Immature natural killer cell (primary cell): ENCODE measurements around the gene ROR2. TPM values are rescaled to one million over a fixed set of nuclear protein-coding genes. Genes with fewer than 3 reads are reported as not detected.

ENCODE experiments used
- DNase-seq, 3 donors: peaks; one replicate each; pipeline ENCODE4 v3.0.0; 2022; ENCODE audit warnings: mixed read lengths in 1 of 3
- H3K27ac Mint-ChIP-seq, 6 donors: one replicate each; pipeline ENCODE4 v1.8.0; 2020; ENCODE audit warnings: mixed read lengths in 6 of 6, mild to moderate bottlenecking in 5 of 6, inconsistent platforms in 4 of 6, moderate library complexity in 3 of 6
- H3K27me3 Mint-ChIP-seq, 3 donors: one replicate each; pipeline ENCODE4 v1.8.0; 2020 to 2021; ENCODE audit warnings: low read depth in 3 of 3, mild to moderate bottlenecking in 3 of 3, mixed read lengths in 3 of 3, moderate library complexity in 3 of 3, inconsistent platforms in 1 of 3
- H3K36me3 Mint-ChIP-seq, 3 donors: one replicate each; pipeline ENCODE4 v1.8.0; 2020; ENCODE audit warnings: mixed read lengths in 3 of 3, inconsistent platforms in 2 of 3, mild to moderate bottlenecking in 2 of 3
- H3K4me1 Mint-ChIP-seq, 2 donors: one replicate each; pipeline ENCODE4 v1.8.0; 2020; ENCODE audit warnings: inconsistent platforms in 2 of 2, mild to moderate bottlenecking in 2 of 2, mixed read lengths in 2 of 2, moderate library complexity in 1 of 2
- H3K4me3 Mint-ChIP-seq, 5 donors: one replicate each; pipeline ENCODE4 v1.8.0; 2020; ENCODE audit warnings: mild to moderate bottlenecking in 5 of 5, mixed read lengths in 5 of 5, inconsistent platforms in 3 of 5, moderate library complexity in 3 of 5
- H3K9me3 Mint-ChIP-seq, 6 donors: one replicate each; pipeline ENCODE4 v1.8.0; 2020; ENCODE audit warnings: mild to moderate bottlenecking in 6 of 6, mixed read lengths in 6 of 6, inconsistent platforms in 4 of 6, moderate library complexity in 3 of 6
- polyA plus RNA-seq, 3 donors: library from polyadenylated mRNA; unstranded; fragments of 300-500 nt; fragmentation: Illumina TruSeq; gene quantifications; one replicate each; pipeline ENCODE4 v1.2.3, GENCODE V29; 2021

The ROR2 gene
- polyA plus RNA-seq, 3 donors from 2014 or later: not detected

DNA sequence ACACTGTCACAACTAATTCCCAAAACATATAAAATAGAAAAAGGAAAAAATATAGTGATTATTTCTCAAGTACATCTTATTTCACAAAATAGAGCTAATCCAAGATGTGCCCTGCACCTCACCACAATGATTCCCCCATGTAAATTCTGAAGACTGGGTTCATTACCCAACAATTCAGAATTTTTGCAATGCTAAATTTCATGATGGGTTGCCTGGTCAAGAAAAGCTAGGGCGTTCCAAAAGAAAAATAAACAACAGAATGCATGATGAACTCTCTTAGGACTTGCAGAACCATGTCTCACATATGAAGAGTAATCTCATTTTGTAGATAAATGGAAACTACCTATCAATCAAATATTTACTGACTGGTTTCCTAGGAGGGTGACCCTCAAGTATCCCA, 266.8 kb downstream of the ROR2 start:
- Mint-ChIP-seq H3K36me3 (no peaks in the 10 kb centered on the region), H3K4me1 (peaks cover 4% of the 10 kb centered on the region in 2 donors), H3K9me3 (no peaks in the 10 kb centered on the region), H3K27ac (no peak overlapping the region), H3K4me3 (no peak overlapping the region), H3K27me3 (peaks cover 1 to 9% (median 7%) of the 10 kb centered on the region in 3 donors)
- DNase-seq: no peak

- Mint-ChIP-seq H3K27ac (no peak overlapping the region), H3K36me3 (no peaks in the 10 kb centered on the region), H3K27me3 (peaks cover 0 to 12% (median 7%) of the 10 kb centered on the region in 3 donors), H3K9me3 (no peaks in the 10 kb centered on the region), H3K4me1 (peaks cover 4% of the 10 kb centered on the region in 2 donors), H3K4me3 (no peak overlapping the region)
- DNase-seq: no peak
Measured at GRCh38 chr9:91682806-91683205, 267.2 kb downstream of the ROR2 start.

DNA sequence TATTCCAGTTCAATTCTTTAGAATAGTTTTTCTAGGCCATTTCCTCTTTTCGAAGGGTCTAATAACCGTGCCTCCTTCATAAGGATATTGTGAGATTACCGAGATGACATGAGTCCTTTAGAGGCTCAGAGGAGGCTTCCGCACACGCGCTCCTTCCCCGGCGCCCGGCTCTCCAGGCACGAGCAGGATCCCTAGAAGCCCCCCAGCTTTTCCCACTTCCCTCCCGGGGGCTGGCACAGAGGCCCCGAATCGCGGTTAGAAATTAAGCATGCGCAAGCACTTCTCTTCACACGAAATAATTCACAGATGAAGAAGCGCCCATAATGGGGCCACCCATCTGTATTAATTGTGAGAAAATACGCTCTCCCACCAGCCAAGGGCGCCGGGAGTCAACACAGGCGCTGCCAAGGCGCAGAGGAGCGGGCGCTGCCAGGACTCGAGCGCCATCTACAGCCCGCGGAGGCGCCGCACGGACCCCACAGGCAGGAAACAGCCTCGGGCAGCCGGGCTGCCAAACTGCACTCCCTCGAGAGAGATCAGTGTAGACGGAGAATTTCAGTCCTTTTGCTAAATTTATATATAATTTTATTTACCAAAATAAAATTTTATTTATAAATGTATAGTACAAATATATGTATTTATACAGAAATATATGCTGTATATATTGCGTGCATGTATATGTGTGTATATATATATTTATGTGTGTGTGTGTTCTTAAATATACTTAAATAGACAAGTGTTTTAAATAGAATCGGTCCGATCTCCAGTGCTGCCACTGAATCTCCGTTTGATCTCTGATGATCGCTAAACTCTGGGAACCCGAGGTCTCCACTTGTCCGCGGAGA, 268.3 kb downstream of the ROR2 start:
- H3K4me1 Mint-ChIP-seq: peaks cover 4% of the 10 kb centered on the region in 2 donors
- DNase-seq: peak; percentile 57 to 63 (median 63)
- H3K4me3 Mint-ChIP-seq: peak overlapping the region; percentile 10 to 60 (median 49)
- peaks cover 0 to 14% (median 7%) of the 10 kb centered on the region in 3 donors for H3K27me3 Mint-ChIP-seq
- no peak overlapping the region for H3K27ac Mint-ChIP-seq
- H3K9me3 Mint-ChIP-seq: no peaks in the 10 kb centered on the region
- no peaks in the 10 kb centered on the region for H3K36me3 Mint-ChIP-seq

GRCh38 chr9:91680998-91681397, 269.0 kb downstream of the ROR2 start:
- no peak overlapping the region for H3K27ac Mint-ChIP-seq
- no peak overlapping the region for H3K4me3 Mint-ChIP-seq
- H3K27me3 Mint-ChIP-seq: peaks cover 0 to 14% (median 6%) of the 10 kb centered on the region in 3 donors
- H3K36me3 Mint-ChIP-seq: no peaks in the 10 kb centered on the region
- peaks cover 4% of the 10 kb centered on the region in 2 donors for H3K4me1 Mint-ChIP-seq
- DNase-seq: no peak
- H3K9me3 Mint-ChIP-seq: no peaks in the 10 kb centered on the region

DNA sequence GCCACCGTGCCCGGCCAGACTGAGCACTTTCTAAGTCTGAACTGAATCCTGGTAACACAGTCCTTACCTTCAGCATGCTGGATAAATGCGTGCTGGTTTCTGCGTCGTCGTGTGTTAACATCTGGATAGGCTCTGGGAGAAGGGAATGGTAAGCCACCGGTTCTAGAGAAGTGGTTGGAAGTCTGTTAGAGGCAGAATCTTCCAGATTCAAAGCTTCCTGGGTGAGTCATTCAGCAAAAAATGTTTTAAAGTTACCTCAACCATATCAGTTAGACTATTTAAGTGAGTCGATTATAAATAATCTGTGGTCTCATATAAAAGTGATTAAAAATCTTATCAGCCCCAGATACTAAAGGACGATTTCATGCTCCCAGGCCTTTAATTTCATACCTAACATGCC, 269.9 kb downstream of the ROR2 start:
- Mint-ChIP-seq H3K9me3 (no peaks in the 10 kb centered on the region), H3K27ac (no peak overlapping the region), H3K4me3 (no peak overlapping the region), H3K27me3 (peaks cover 0 to 17% (median 7%) of the 10 kb centered on the region in 3 donors), H3K4me1 (peaks cover 4% of the 10 kb centered on the region in 2 donors), H3K36me3 (no peaks in the 10 kb centered on the region)
- no peak for DNase-seq

- no peak overlapping the region for H3K27ac Mint-ChIP-seq
- H3K4me1 Mint-ChIP-seq: peaks cover 4% of the 10 kb centered on the region in 2 donors
- no peak for DNase-seq
Measured at GRCh38 chr9:91678807-91679580, 271.0 kb downstream of the ROR2 start.

DNA sequence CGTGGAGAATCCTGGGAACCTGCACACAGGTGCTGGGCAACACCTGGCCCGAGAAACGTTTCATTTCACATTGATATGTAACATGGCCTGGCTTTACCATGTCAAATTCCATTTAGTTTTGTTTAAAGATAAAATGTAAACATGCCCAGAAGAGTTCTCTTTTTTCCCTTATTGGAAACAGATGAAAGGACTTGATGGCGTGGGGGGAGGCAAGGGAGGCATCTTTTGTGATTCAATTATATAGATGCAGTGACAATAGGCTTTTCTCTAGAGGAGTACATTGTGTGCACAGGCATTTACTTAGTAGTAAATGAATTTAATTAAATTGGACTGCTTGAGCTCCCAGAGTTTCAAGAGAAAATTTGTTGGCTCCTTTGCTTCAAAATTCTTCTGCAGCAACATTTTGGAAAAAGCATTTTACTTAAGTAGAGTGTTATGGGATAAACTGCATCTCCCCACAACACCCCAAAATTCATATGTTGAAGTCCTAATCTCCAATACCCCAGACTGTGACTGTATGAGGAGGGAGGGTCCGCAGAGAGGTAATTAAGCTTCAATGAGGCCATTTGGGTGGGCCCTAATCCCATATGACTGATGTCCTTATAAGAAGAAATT, 272.1 kb downstream of the ROR2 start:
- Mint-ChIP-seq H3K4me1 (peaks cover 4% of the 10 kb centered on the region in 2 donors), H3K27me3 (peaks cover 1 to 16% (median 13%) of the 10 kb centered on the region in 3 donors), H3K9me3 (no peaks in the 10 kb centered on the region), H3K4me3 (no peak overlapping the region), H3K27ac (no peak overlapping the region), H3K36me3 (no peaks in the 10 kb centered on the region)
- DNase-seq: no peak

More at GRCh38 chr9:91678807-91679580, 271.0 kb downstream of the ROR2 start:
- H3K4me3 Mint-ChIP-seq: no peak overlapping the region
- peaks cover 0 to 17% (median 11%) of the 10 kb centered on the region in 3 donors for H3K27me3 Mint-ChIP-seq
- H3K36me3 Mint-ChIP-seq: no peaks in the 10 kb centered on the region
- H3K9me3 Mint-ChIP-seq: no peaks in the 10 kb centered on the region

DNA sequence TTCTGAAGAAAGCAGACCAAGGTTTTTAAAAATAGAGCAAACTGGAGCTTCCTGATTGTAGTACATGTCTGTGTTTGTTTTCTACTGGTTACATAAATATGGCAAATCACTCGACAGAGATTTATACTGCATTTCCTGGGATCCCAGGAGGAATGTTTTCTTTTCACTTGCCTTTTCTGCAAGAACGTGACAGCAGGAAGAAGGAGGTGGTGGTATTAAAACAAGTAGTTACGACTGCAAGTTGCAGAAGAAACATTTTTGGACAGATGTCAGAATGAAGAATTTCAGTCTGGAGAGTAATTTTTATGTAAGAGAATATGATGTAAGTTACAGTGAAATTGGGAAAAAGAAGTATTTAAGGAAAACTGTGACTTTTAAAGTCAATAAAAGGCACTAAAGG, 272.7 kb downstream of the ROR2 start:
- H3K36me3 Mint-ChIP-seq: no peaks in the 10 kb centered on the region
- no peak for DNase-seq
- peaks cover 1 to 14% (median 12%) of the 10 kb centered on the region in 3 donors for H3K27me3 Mint-ChIP-seq
- no peak overlapping the region for H3K27ac Mint-ChIP-seq
- H3K9me3 Mint-ChIP-seq: no peaks in the 10 kb centered on the region
- no peak overlapping the region for H3K4me3 Mint-ChIP-seq
- peaks cover 3 to 4% of the 10 kb centered on the region in 2 donors for H3K4me1 Mint-ChIP-seq

DNA sequence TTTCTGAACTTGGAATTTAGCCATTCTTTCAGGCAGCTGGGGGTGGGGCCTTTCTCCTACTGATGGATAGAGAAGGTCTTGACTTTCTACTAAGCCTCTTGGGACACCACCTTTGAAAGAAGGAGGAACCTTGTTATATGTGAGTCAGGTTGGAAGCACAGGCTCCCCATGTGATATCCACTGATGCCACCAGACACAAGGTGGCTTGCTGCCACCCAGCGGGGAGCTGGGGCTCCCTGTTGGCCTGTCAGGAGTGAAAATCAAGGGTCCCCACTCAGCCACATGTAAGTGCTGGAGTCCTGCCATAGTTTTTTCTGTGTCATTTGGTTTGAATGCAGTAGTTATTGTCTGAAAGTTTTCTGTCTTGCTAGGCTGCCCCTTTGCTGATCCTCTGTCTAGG, 274.0 kb downstream of the ROR2 start:
- Mint-ChIP-seq H3K9me3 (no peaks in the 10 kb centered on the region), H3K4me3 (no peak overlapping the region), H3K27ac (no peak overlapping the region), H3K4me1 (no peaks in the 10 kb centered on the region), H3K27me3 (peaks cover 1 to 14% (median 12%) of the 10 kb centered on the region in 3 donors), H3K36me3 (no peaks in the 10 kb centered on the region)
- DNase-seq: no peak

DNA sequence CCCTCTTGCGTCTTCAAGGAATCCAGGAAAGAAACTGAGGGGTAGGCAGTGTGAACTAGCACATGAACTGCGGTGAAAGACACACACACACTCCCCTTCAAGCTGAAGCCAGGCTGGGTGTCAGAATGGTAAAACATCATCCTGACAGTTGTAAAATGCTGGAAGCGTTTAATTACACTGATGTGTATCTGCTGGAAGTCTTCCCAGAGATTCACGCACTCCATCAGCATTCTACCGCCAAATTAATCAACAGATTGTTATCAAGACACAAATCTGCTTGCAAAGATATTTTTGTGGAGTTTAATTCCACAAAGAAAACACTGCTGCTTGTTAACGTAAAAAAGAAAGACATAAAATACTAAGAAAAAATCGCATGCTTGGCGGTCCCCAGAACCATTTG, 285.4 kb downstream of the ROR2 start:
- Mint-ChIP-seq H3K4me1 (no peaks in the 10 kb centered on the region), H3K27ac (no peak overlapping the region), H3K4me3 (no peak overlapping the region), H3K27me3 (peaks cover 1 to 17% (median 2%) of the 10 kb centered on the region in 3 donors), H3K9me3 (no peaks in the 10 kb centered on the region), H3K36me3 (no peaks in the 10 kb centered on the region)
- DNase-seq: no peak

GRCh38 chr9:91663858-91664257, 286.2 kb downstream of the ROR2 start:
- DNase-seq: no peak
- Mint-ChIP-seq H3K4me1 (no peaks in the 10 kb centered on the region), H3K27ac (no peak overlapping the region), H3K36me3 (no peaks in the 10 kb centered on the region), H3K27me3 (peaks cover 1 to 12% (median 2%) of the 10 kb centered on the region in 3 donors), H3K9me3 (no peaks in the 10 kb centered on the region), H3K4me3 (no peak overlapping the region)

GRCh38 chr9:91661451-91661850, 288.6 kb downstream of the ROR2 start:
- Mint-ChIP-seq H3K36me3 (no peaks in the 10 kb centered on the region), H3K27me3 (peaks cover 1 to 12% (median 2%) of the 10 kb centered on the region in 3 donors), H3K9me3 (no peaks in the 10 kb centered on the region), H3K27ac (no peak overlapping the region), H3K4me3 (no peak overlapping the region), H3K4me1 (no peaks in the 10 kb centered on the region)
- DNase-seq: no peak

- no peak for DNase-seq
- H3K36me3 Mint-ChIP-seq: no peaks in the 10 kb centered on the region
- H3K9me3 Mint-ChIP-seq: no peaks in the 10 kb centered on the region
- H3K4me1 Mint-ChIP-seq: no peaks in the 10 kb centered on the region
- H3K27ac Mint-ChIP-seq: no peak overlapping the region
- no peak overlapping the region for H3K4me3 Mint-ChIP-seq
- H3K27me3 Mint-ChIP-seq: peaks cover 3 to 13% (median 7%) of the 10 kb centered on the region in 3 donors
Measured at GRCh38 chr9:91660521-91660920, 289.5 kb downstream of the ROR2 start.
